GM10266 (cell line): ENCODE results near the gene MTUS2.
"Not testable (repeated sequence)": the region's sequence is repeated elsewhere in the genome, so short reads cannot be mapped to it uniquely, and the experiment has no call there.

ENCODE experiments used
- DNase-seq: peaks from one replicate; pipeline ENCODE4 v3.0.0; 2012; ENCODE audit errors: extremely low spot score
- CTCF ChIP-seq: IDR thresholded peaks from 2 replicates; pipeline ENCODE4 v1.5.1; 2012; ENCODE audit warnings: mild to moderate bottlenecking, low read depth; ENCODE audit not compliant: control insufficient read depth, insufficient read depth; ENCODE audit errors: missing control alignments

MTUS2 gene

GRCh38 chr13:28976636-28977035 lies 156.5 kb downstream of the MTUS2 start:
- no peak for TF ChIP-seq CTCF
- DNase-seq = no peak

GRCh38 chr13:28978574-28978973 lies 158.4 kb downstream of the MTUS2 start:
- DNase-seq = no peak
- TF ChIP-seq CTCF = no peak

GRCh38 chr13:28981530-28981929 lies 161.4 kb downstream of the MTUS2 start:
- TF ChIP-seq CTCF = no peak
- no peak for DNase-seq

- TF ChIP-seq CTCF = no peak
- DNase-seq = no peak
Measured at GRCh38 chr13:28983641-28984040, 163.5 kb downstream of the MTUS2 start.

- TF ChIP-seq CTCF = no peak
Measured at GRCh38 chr13:28984326-28984725, 164.2 kb downstream of the MTUS2 start.

GRCh38 chr13:28984825-28985224 lies 164.7 kb downstream of the MTUS2 start:
- no peak for TF ChIP-seq CTCF
- no peak for DNase-seq

More at GRCh38 chr13:28984326-28984725, 164.2 kb downstream of the MTUS2 start:
- DNase-seq = no peak

GRCh38 chr13:28990378-28990777 lies 170.2 kb downstream of the MTUS2 start:
- not testable (repeated sequence) for DNase-seq

GRCh38 chr13:28991764-28992163 lies 171.6 kb downstream of the MTUS2 start:
- no peak for DNase-seq

More at GRCh38 chr13:28991764-28992163, 171.6 kb downstream of the MTUS2 start:
- TF ChIP-seq CTCF = no peak
